GM23248 (cell line): ENCODE results near the gene BCORL1.

Source experiments
- EZH2 ChIP-seq: fragments of 200-600 bp; sonication (generic); IDR thresholded peaks from 2 replicates; pipeline ENCODE4 v1.6.1; 2018; ENCODE audit warnings: antibody characterized with exemption, mild to moderate bottlenecking; ENCODE audit not compliant: insufficient read depth, poor library complexity, severe bottlenecking
- EZH2phosphoT487 ChIP-seq: fragments of 200-600 bp; sonication (generic); IDR thresholded peaks from 2 replicates; pipeline ENCODE4 v1.6.1; 2018; ENCODE audit warnings: antibody characterized with exemption, moderate library complexity, mild to moderate bottlenecking, low read depth; ENCODE audit not compliant: insufficient read depth

DNA sequence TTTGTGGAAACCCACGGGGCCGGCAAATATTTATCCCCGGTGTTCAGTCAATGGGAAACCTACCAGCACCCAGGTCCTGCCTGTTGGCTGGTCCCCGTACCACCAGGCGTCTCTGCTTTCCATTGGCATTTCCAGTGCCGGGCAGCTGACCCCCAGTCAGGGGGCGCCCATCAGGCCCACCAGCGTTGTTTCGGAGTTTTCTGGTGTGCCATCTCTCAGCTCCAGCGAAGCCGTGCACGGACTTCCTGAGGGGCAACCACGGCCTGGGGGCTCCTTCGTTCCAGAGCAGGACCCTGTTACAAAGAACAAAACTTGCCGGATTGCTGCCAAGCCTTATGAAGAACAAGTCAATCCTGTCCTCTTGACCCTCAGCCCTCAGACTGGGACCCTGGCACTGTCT, 32.7 kb downstream of the BCORL1 start:
- TF ChIP-seq EZH2phosphoT487: no peak
- TF ChIP-seq EZH2: no peak
